Measurements from ENCODE around the gene SCARB2.
A peak's percentile ranks its signal among the peaks of the same experiment; 100 is the strongest.

Gene SCARB2

DNA sequence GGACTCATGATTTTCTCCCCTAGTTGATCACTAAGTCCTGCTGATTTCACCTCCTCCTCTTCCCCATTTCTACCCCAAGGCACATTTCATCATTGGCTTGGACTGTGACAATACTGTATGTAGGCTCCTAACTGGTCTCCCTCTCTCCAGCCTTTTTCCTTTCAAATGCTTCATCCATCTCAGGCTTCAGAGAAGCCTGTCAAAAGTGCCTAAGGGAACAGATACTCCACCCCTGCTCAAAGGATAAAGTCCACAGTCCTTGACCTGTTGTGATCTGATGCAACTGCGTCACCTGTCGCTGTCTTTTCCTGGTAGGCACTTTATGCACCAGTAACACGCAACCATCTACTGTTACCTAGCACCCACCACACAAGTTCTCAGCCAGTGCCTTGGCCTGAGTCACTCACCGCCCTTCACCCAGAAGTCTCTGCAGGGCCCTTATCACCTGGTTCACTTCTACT is 12.8 kb downstream of the SCARB2 start:
- Histone ChIP-seq H3K18ac (ENCODE audit: low read length) (no peak overlapping the region), H3K79me1 (ENCODE audit: low read length) (no peaks in the 10 kb centered on the region), H3K27me3 (ENCODE audit: insufficient read depth, low read length, poor library complexity) (no peaks in the 10 kb centered on the region), H3K4me1 (ENCODE audit: control insufficient read depth, low read depth, low read length) (no peaks in the 10 kb centered on the region), H3K79me2 (ENCODE audit: control insufficient read depth, insufficient read depth, low read length) (no peaks in the 10 kb centered on the region), H2BK120ac (ENCODE audit: low read depth, low read length) (no peak overlapping the region), H3K56ac (ENCODE audit: low read length) (no peak overlapping the region), H3K36me3 (ENCODE audit: control insufficient read depth, insufficient read depth, low read length) (no peaks in the 10 kb centered on the region), H3K9ac (ENCODE audit: low read length) (no peak overlapping the region), H3K27ac (ENCODE audit: low read depth, low read length) (no peak overlapping the region), H3K4me2 (ENCODE audit: low read length) (no peak overlapping the region), H3K4me3 (ENCODE audit: low read length) (no peak overlapping the region), H3K23ac (ENCODE audit: low read length) (no peak overlapping the region), H3K4ac (ENCODE audit: low read depth, low read length) (no peak overlapping the region), H4K8ac (ENCODE audit: low read depth, low read length) (no peak overlapping the region), H2BK15ac (replicated peaks; ENCODE audit: low read depth) (no peak overlapping the region), H2BK5ac (ENCODE audit: low read length) (no peak overlapping the region), H2AK5ac (ENCODE audit: low read length) (no peak overlapping the region), H4K5ac (ENCODE audit: low read length) (no peak overlapping the region)
- WGBS (ENCODE audit: extremely low coverage, insufficient coverage, low lambda C conversion rate) = no CpG with 5 or more reads among the region's 4 CpGs
- DNase-seq = peak; percentile 34

DNA sequence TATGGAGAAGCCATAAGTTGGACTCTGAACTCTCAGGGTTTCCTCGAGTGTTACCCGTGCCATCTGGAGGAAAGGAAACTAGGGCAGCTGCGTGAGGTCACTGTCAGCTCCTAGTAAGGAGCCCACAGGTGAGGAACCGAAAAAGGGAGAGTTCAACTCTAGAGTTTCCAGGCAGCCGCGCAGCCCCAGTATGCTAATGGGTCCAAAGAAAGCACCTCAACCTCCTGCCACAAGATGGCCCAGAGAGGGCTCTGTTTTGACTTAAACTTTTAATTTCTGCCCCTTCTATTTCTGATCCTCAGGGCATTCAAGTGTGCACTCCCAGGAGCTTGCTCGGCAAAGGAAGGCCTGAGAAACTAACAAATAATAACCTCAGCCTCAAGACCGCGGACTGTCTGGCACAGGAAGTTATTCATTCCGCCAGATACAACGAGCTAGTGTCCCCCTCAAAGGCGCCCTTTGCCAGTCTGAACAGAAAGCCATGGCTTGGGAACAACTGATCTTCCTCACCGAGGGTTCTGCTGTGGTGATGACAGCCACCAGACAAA is 13.9 kb downstream of the SCARB2 start:
- Histone ChIP-seq H2BK5ac (ENCODE audit: low read length) (no peak overlapping the region), H3K27ac (ENCODE audit: low read depth, low read length) (no peak overlapping the region), H3K4me3 (ENCODE audit: low read length) (no peak overlapping the region), H4K5ac (ENCODE audit: low read length) (no peak overlapping the region), H2BK15ac (replicated peaks; ENCODE audit: low read depth) (no peak overlapping the region), H3K79me1 (ENCODE audit: low read length) (no peaks in the 10 kb centered on the region), H3K23ac (ENCODE audit: low read length) (no peak overlapping the region), H3K4ac (ENCODE audit: low read depth, low read length) (no peak overlapping the region), H2AK5ac (ENCODE audit: low read length) (no peak overlapping the region), H4K8ac (ENCODE audit: low read depth, low read length) (no peak overlapping the region), H3K36me3 (ENCODE audit: control insufficient read depth, insufficient read depth, low read length) (no peaks in the 10 kb centered on the region), H2BK120ac (ENCODE audit: low read depth, low read length) (no peak overlapping the region), H3K18ac (ENCODE audit: low read length) (no peak overlapping the region), H3K79me2 (ENCODE audit: control insufficient read depth, insufficient read depth, low read length) (no peaks in the 10 kb centered on the region), H3K56ac (ENCODE audit: low read length) (no peak overlapping the region), H3K9ac (ENCODE audit: low read length) (no peak overlapping the region), H3K4me1 (ENCODE audit: control insufficient read depth, low read depth, low read length) (no peaks in the 10 kb centered on the region), H3K27me3 (ENCODE audit: insufficient read depth, low read length, poor library complexity) (no peaks in the 10 kb centered on the region), H3K4me2 (ENCODE audit: low read length) (no peak overlapping the region)
- no CpG with 5 or more reads among the region's 13 CpGs for WGBS (ENCODE audit: extremely low coverage, insufficient coverage, low lambda C conversion rate)
- peak; percentile 21 for DNase-seq

DNA sequence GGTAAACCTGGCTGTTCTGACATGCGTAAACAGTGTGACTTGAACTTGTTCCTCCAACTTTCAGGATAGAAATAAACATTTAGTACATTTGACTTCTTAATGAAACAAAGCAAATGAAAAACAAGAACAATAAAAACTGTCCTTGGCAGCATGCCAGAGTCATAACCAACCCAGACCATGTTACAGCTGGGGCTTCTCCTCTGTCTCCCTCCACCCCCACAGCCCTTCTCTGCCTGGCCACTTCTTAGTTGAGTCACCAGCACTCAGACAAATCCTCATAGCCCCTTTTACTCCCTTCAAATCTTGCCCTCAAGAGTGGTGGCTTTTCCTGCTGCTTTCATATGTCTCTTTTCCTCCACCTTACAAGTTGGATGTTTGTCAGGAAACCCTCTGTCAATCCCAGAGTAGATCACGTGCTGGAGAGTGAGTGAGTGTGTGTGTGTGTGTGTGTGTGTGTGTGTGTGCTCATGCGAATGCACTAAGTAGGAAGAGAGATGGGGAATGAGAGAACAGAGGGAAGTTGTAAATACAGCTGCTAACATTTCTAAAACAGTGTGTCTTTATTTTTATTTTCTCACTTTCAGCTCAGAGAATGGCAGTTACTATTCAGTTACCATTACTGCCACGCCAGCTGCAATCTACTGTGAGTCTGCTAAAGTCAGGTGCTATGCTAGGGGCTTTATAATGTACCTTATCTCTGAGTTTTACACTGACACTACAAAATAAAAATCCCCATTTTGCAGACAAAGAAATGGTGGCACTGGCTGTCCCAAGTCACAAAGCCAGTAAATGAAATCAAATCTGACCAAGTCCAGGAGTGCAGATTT is 15.0 kb downstream of the SCARB2 start:
- DNase-seq = peak; percentile 32
- Histone ChIP-seq H2AK5ac (ENCODE audit: low read length) (no peak overlapping the region), H3K9ac (ENCODE audit: low read length) (no peak overlapping the region), H3K4me1 (ENCODE audit: control insufficient read depth, low read depth, low read length) (no peaks in the 10 kb centered on the region), H3K27me3 (ENCODE audit: insufficient read depth, low read length, poor library complexity) (no peaks in the 10 kb centered on the region), H2BK15ac (replicated peaks; ENCODE audit: low read depth) (no peak overlapping the region), H2BK5ac (ENCODE audit: low read length) (no peak overlapping the region), H3K79me1 (ENCODE audit: low read length) (no peaks in the 10 kb centered on the region), H3K4me3 (ENCODE audit: low read length) (no peak overlapping the region), H3K18ac (ENCODE audit: low read length) (no peak overlapping the region), H4K5ac (ENCODE audit: low read length) (no peak overlapping the region), H2BK120ac (ENCODE audit: low read depth, low read length) (no peak overlapping the region), H3K27ac (ENCODE audit: low read depth, low read length) (no peak overlapping the region), H3K79me2 (ENCODE audit: control insufficient read depth, insufficient read depth, low read length) (no peaks in the 10 kb centered on the region), H3K4ac (ENCODE audit: low read depth, low read length) (no peak overlapping the region), H3K36me3 (ENCODE audit: control insufficient read depth, insufficient read depth, low read length) (no peaks in the 10 kb centered on the region), H3K4me2 (ENCODE audit: low read length) (no peak overlapping the region), H3K56ac (ENCODE audit: low read length) (no peak overlapping the region), H3K23ac (ENCODE audit: low read length) (no peak overlapping the region), H4K8ac (ENCODE audit: low read depth, low read length) (no peak overlapping the region)
- no CpG with 5 or more reads among the region's 4 CpGs for WGBS (ENCODE audit: extremely low coverage, insufficient coverage, low lambda C conversion rate)

DNA sequence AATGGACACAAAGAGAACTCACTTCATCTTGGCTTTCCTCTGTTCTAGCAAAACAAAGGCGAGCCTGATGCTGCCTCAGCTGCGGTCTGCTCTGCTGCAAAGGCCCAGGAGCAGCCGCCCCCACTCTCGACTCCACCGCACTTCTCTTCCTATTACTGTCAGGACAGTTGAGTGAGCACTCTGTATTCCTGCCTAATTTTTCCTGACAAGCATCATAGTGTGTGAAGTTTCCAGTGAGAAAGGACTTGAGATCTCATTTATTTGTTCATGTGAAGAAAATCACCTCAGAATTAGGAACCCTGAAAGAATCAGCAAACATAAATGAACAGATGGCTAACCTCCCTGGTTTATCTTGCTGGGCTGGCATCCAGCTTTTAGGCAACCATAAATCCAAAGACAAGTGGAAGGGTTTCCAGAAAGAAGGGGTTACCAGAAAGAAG is 15.6 kb downstream of the SCARB2 start:
- H3K4ac ChIP-seq (ENCODE audit: low read depth, low read length) = no peak overlapping the region
- no peak overlapping the region for H2BK5ac ChIP-seq (ENCODE audit: low read length)
- no peak for DNase-seq
- no peak overlapping the region for H3K9ac ChIP-seq (ENCODE audit: low read length)
- no peak overlapping the region for H3K4me3 ChIP-seq (ENCODE audit: low read length)
- H3K23ac ChIP-seq (ENCODE audit: low read length) = no peak overlapping the region
- H3K4me2 ChIP-seq (ENCODE audit: low read length) = no peak overlapping the region
- H3K79me1 ChIP-seq (ENCODE audit: low read length) = no peaks in the 10 kb centered on the region
- no peak overlapping the region for H4K8ac ChIP-seq (ENCODE audit: low read depth, low read length)
- no peak overlapping the region for H3K56ac ChIP-seq (ENCODE audit: low read length)
- no peaks in the 10 kb centered on the region for H3K79me2 ChIP-seq (ENCODE audit: control insufficient read depth, insufficient read depth, low read length)
- H3K27me3 ChIP-seq (ENCODE audit: insufficient read depth, low read length, poor library complexity) = no peaks in the 10 kb centered on the region
- H3K4me1 ChIP-seq (ENCODE audit: control insufficient read depth, low read depth, low read length) = no peaks in the 10 kb centered on the region
- H3K36me3 ChIP-seq (ENCODE audit: control insufficient read depth, insufficient read depth, low read length) = no peaks in the 10 kb centered on the region
- no CpG with 5 or more reads among the region's 5 CpGs for WGBS (ENCODE audit: extremely low coverage, insufficient coverage, low lambda C conversion rate)
- no peak overlapping the region for H3K27ac ChIP-seq (ENCODE audit: low read depth, low read length)
- H2AK5ac ChIP-seq (ENCODE audit: low read length) = no peak overlapping the region
- no peak overlapping the region for H2BK120ac ChIP-seq (ENCODE audit: low read depth, low read length)
- H4K5ac ChIP-seq (ENCODE audit: low read length) = no peak overlapping the region
- no peak overlapping the region for H3K18ac ChIP-seq (ENCODE audit: low read length)
- no peak overlapping the region for H2BK15ac ChIP-seq (replicated peaks; ENCODE audit: low read depth)

DNA sequence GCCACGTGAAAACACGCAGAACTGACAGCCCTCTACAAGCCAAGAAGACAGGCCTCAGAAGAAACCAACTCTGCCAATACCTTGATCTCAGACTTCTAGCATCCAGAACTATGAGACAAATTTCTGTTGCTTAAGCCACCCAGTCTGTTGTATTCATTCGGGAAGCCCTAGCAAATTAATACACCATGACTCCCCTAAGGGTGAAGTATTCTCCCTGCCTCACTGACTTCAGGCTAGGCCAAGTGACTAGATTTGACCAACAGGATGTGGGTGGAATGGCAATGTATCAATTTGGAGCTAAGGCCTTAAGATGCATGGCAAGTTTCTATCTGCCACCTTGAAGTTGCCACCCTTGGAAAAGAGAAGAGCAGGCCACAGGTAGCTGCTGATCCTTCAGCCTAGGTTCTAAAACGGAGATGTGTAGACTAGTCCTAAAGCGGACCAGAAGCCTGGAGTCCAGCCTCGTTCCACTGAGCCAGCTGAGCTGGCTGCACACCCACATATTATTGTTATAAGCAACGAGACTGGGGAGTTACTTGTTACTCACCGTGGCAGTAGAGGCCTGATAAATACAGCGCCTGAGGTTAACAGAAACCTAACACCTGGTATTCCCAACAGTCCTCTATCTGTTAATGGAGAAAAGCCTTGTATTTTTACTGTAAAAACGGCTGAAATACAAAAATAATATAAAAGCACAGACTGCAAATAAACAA is 16.4 kb downstream of the SCARB2 start:
- Histone ChIP-seq H3K9ac (ENCODE audit: low read length) (no peak overlapping the region), H3K27ac (ENCODE audit: low read depth, low read length) (no peak overlapping the region), H3K79me2 (ENCODE audit: control insufficient read depth, insufficient read depth, low read length) (no peaks in the 10 kb centered on the region), H3K4ac (ENCODE audit: low read depth, low read length) (no peak overlapping the region), H4K8ac (ENCODE audit: low read depth, low read length) (no peak overlapping the region), H3K27me3 (ENCODE audit: insufficient read depth, low read length, poor library complexity) (no peaks in the 10 kb centered on the region), H3K4me3 (ENCODE audit: low read length) (no peak overlapping the region), H2AK5ac (ENCODE audit: low read length) (no peak overlapping the region), H4K5ac (ENCODE audit: low read length) (no peak overlapping the region), H3K18ac (ENCODE audit: low read length) (no peak overlapping the region), H3K4me2 (ENCODE audit: low read length) (no peak overlapping the region), H2BK5ac (ENCODE audit: low read length) (no peak overlapping the region), H3K79me1 (ENCODE audit: low read length) (no peaks in the 10 kb centered on the region), H2BK15ac (replicated peaks; ENCODE audit: low read depth) (no peak overlapping the region), H3K56ac (ENCODE audit: low read length) (no peak overlapping the region), H3K23ac (ENCODE audit: low read length) (no peak overlapping the region), H3K36me3 (ENCODE audit: control insufficient read depth, insufficient read depth, low read length) (no peaks in the 10 kb centered on the region), H2BK120ac (ENCODE audit: low read depth, low read length) (no peak overlapping the region), H3K4me1 (ENCODE audit: control insufficient read depth, low read depth, low read length) (no peaks in the 10 kb centered on the region)
- WGBS (ENCODE audit: extremely low coverage, insufficient coverage, low lambda C conversion rate) = no CpG with 5 or more reads among the region's 10 CpGs
- DNase-seq = no peak
